DOHH2 (cell line): ENCODE results near the gene SPEM3.

Source experiments
- H3F3A ChIP-seq: fragments of 200-600 bp; sonication (generic), shearing (Covaris generic); 2 replicates; pipeline ENCODE4 v1.6.0; 2016; ENCODE audit warnings: antibody characterized with exemption, mild to moderate bottlenecking; ENCODE audit not compliant: control insufficient read depth, insufficient read depth
- H3K27ac ChIP-seq: fragments of 200-600 bp; sonication (generic); 2 replicates; pipeline ENCODE4 v1.5.1; 2014; ENCODE audit warnings: low read depth, mild to moderate bottlenecking, low read length, moderate library complexity
- H3K27me3 ChIP-seq: fragments of 200-600 bp; sonication (generic); 2 replicates; pipeline ENCODE4 v1.6.1; 2014; ENCODE audit warnings: mild to moderate bottlenecking, low read length, mixed read lengths; ENCODE audit not compliant: control insufficient read depth
- H3K36me3 ChIP-seq: fragments of 200-600 bp; sonication (generic); 2 replicates; pipeline ENCODE4 v1.6.1; 2014; ENCODE audit warnings: mild to moderate bottlenecking, low read length, moderate library complexity, mixed read lengths; ENCODE audit not compliant: control insufficient read depth
- H3K4me1 ChIP-seq: fragments of 200-600 bp; sonication (generic); 2 replicates; pipeline ENCODE4 v1.6.1; 2014; ENCODE audit warnings: mild to moderate bottlenecking, low read length, mixed read lengths; ENCODE audit not compliant: control insufficient read depth
- H3K4me2 ChIP-seq: fragments of 200-600 bp; sonication (generic); 2 replicates; pipeline ENCODE4 v1.6.0; 2014; ENCODE audit warnings: mild to moderate bottlenecking, low read length, moderate library complexity
- H3K4me3 ChIP-seq: fragments of 200-600 bp; sonication (generic); 2 replicates; pipeline ENCODE4 v1.5.1; 2014; ENCODE audit warnings: mild to moderate bottlenecking, low read length, mixed read lengths
- H3K79me2 ChIP-seq: fragments of 200-600 bp; sonication (generic); 2 replicates; pipeline ENCODE4 v1.6.1; 2014; ENCODE audit warnings: mild to moderate bottlenecking, low read length, mixed read lengths; ENCODE audit not compliant: control insufficient read depth
- H3K9me2 ChIP-seq: fragments of 200-600 bp; sonication (generic); replicated peaks from 2 replicates; pipeline ENCODE4 v1.6.1; 2014; ENCODE audit warnings: mild to moderate bottlenecking, low read length, mixed read lengths; ENCODE audit not compliant: control insufficient read depth
- H3K9me3 ChIP-seq: fragments of 200-600 bp; sonication (generic); 2 replicates; pipeline ENCODE4 v1.6.1; 2014; ENCODE audit warnings: antibody characterized with exemption, low read length, mixed read lengths; ENCODE audit not compliant: control insufficient read depth, insufficient read depth
- H4K20me1 ChIP-seq: fragments of 200-600 bp; sonication (generic); 2 replicates; pipeline ENCODE4 v1.6.0; 2014; ENCODE audit warnings: low read depth, mild to moderate bottlenecking, antibody characterized with exemption, low read length, moderate library complexity; ENCODE audit not compliant: control insufficient read depth, insufficient read depth
- CTCF ChIP-seq: fragments of 200-600 bp; sonication (generic); IDR thresholded peaks from one replicate; pipeline ENCODE4 v1.5.1; 2014; ENCODE audit warnings: antibody characterized with exemption, mild to moderate bottlenecking, low read depth, low read length; ENCODE audit not compliant: poor library complexity, severe bottlenecking
- EZH2phosphoT487 ChIP-seq: fragments of 200-600 bp; sonication (generic); IDR thresholded peaks from 2 replicates; pipeline ENCODE4 v1.6.1; 2017; ENCODE audit warnings: borderline replicate concordance, mild to moderate bottlenecking, antibody characterized with exemption, low read length, moderate library complexity, mixed read lengths

SPEM3 gene

GRCh38 chr17:7440834-7441195 lies 12.2 kb downstream of the SPEM3 start:
- peak overlapping the region; percentile 94 for H3K4me2 ChIP-seq
- peak overlapping the region; percentile 68 for H3K4me3 ChIP-seq
- peaks cover 59% of the 10 kb centered on the region for H3K27me3 ChIP-seq
- H3K9me3 ChIP-seq = no peaks in the 10 kb centered on the region
- H3F3A ChIP-seq = no peaks in the 10 kb centered on the region
- H3K9me2 ChIP-seq = no peaks in the 10 kb centered on the region
- H3K4me1 ChIP-seq = peaks cover 61% of the 10 kb centered on the region
- H3K27ac ChIP-seq = no peak overlapping the region
- no peaks in the 10 kb centered on the region for H3K36me3 ChIP-seq
- TF ChIP-seq CTCF (peak; percentile 9), EZH2phosphoT487 (no peak)
- peaks cover 10% of the 10 kb centered on the region for H3K79me2 ChIP-seq
- H4K20me1 ChIP-seq = peaks cover 5% of the 10 kb centered on the region; the same call in 1 of the 2 replicates

DNA sequence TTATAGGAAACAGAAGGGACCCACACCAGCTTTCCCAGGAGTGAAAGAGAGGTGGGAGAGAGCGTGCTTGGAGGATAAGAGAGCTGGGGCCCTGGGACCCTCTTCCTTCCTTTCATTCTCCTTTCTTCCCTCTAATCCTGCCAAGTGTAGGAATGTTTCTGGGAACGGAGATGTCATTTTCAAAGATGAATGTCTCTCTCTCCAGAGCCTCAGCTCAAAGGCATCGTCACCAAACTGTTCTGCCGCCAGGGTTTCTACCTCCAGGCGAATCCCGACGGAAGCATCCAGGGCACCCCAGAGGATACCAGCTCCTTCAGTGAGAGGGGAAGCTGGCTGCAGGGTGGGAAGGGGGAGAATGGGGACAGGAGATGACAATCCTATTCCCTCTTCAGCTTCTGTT lies 12.6 kb downstream of the SPEM3 start:
- Histone ChIP-seq H3K27me3 (peaks cover 63% of the 10 kb centered on the region), H3K4me1 (peaks cover 59% of the 10 kb centered on the region), H3K27ac (no peak overlapping the region), H3K4me3 (peak overlapping the region; percentile 68; the same call in 1 of the 2 replicates), H3K9me2 (no peaks in the 10 kb centered on the region), H3K36me3 (no peaks in the 10 kb centered on the region), H3K4me2 (peak overlapping the region; percentile 94; the same call in 1 of the 2 replicates), H3F3A (no peaks in the 10 kb centered on the region), H3K79me2 (peaks cover 6% of the 10 kb centered on the region), H3K9me3 (no peaks in the 10 kb centered on the region), H4K20me1 (peaks cover 5% of the 10 kb centered on the region; the same call in 1 of the 2 replicates)
- TF ChIP-seq EZH2phosphoT487 (no peak), CTCF (no peak)

GRCh38 chr17:7442142-7442541 lies 13.5 kb downstream of the SPEM3 start:
- H3K27me3 ChIP-seq = peaks cover 67% of the 10 kb centered on the region
- H3K36me3 ChIP-seq = no peaks in the 10 kb centered on the region

More at GRCh38 chr17:7442142-7442541, 13.5 kb downstream of the SPEM3 start:
- H3F3A ChIP-seq = no peaks in the 10 kb centered on the region
- no peaks in the 10 kb centered on the region for H3K79me2 ChIP-seq
- no peak overlapping the region for H3K4me3 ChIP-seq
- H3K4me2 ChIP-seq = no peak overlapping the region
- H4K20me1 ChIP-seq = peaks cover 5% of the 10 kb centered on the region; the same call in 1 of the 2 replicates
- H3K27ac ChIP-seq = no peak overlapping the region
- no peaks in the 10 kb centered on the region for H3K9me3 ChIP-seq
- no peaks in the 10 kb centered on the region for H3K9me2 ChIP-seq
- no peak for TF ChIP-seq CTCF
- H3K4me1 ChIP-seq = peaks cover 51% of the 10 kb centered on the region
